B cell (primary cell): Measurements from ENCODE around the gene SCEL.

Experiments
- EZH2 ChIP-seq: IDR thresholded peaks from 2 replicates; pipeline ENCODE4 v1.6.1; 2012; ENCODE audit warnings: borderline replicate concordance, low read depth, mild to moderate bottlenecking, moderate library complexity, low read length; ENCODE audit not compliant: insufficient read depth, poor library complexity, severe bottlenecking
- TF ChIP-seq, protein P1 (sequence below): fragments of 200-600 bp; IDR thresholded peaks from one replicate; pipeline ENCODE4 v1.8.0; 2022; ENCODE audit warnings: antibody characterized with exemption, mild to moderate bottlenecking

DNA sequence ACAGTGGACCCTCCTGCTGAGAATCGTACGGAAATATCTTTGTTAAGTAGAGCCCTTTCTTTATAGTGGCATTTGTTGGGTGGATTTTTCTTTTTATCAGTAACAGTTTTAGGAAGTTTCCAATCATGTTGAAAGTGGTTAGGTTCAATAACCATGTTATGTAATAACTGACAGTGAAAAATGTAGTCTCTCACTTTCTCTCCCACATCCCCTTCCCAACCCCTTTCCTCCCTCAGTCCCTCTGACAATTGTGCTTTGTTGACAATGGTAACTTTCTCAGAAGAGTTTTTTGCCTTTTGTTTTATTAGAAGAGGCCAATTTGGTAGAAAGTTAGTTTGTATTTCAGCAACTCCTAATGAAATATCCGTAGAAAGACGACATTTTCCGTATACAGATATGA is 84.1 kb downstream of the SCEL start:
- TF ChIP-seq, protein P1, sequence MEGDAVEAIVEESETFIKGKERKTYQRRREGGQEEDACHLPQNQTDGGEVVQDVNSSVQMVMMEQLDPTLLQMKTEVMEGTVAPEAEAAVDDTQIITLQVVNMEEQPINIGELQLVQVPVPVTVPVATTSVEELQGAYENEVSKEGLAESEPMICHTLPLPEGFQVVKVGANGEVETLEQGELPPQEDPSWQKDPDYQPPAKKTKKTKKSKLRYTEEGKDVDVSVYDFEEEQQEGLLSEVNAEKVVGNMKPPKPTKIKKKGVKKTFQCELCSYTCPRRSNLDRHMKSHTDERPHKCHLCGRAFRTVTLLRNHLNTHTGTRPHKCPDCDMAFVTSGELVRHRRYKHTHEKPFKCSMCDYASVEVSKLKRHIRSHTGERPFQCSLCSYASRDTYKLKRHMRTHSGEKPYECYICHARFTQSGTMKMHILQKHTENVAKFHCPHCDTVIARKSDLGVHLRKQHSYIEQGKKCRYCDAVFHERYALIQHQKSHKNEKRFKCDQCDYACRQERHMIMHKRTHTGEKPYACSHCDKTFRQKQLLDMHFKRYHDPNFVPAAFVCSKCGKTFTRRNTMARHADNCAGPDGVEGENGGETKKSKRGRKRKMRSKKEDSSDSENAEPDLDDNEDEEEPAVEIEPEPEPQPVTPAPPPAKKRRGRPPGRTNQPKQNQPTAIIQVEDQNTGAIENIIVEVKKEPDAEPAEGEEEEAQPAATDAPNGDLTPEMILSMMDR: no peak
- TF ChIP-seq EZH2: no peak
